Caki2 (cell line): Measurements from ENCODE around the gene CD7. TPM values are rescaled to one million over a fixed set of nuclear protein-coding genes. Genes with fewer than 3 reads are reported as not detected.
"Not testable (repeated sequence)": the region's sequence is repeated elsewhere in the genome, so short reads cannot be mapped to it uniquely, and the experiment has no call there.

ENCODE experiments used
- DNase-seq: peaks from one replicate; pipeline ENCODE4 v3.0.0-alpha.2; 2015; ENCODE audit warnings: low read depth
- in situ Hi-C: cut with HindIII; loops from 2 replicates; pipeline ENCODE4 v1.10.0; 2016; ENCODE audit warnings: low sequenced_read_pairs, low pct_unique_long_range_greater_than_20kb, mixed read lengths
- total RNA-seq: library from RNA; depleted of rRNA; stranded (reverse); fragments of >200 nt; shearing (Covaris generic); gene quantifications from 2 replicates; pipeline ENCODE4 v1.2.3, GENCODE V29; 2014; ENCODE audit warnings: low replicate concordance

Gene CD7
- total RNA-seq, 1 experiment from 2014 or later, result not detected

- DNase-seq, result no peak
- in situ Hi-C loops, result no loop called here
These were observed 31.5 kb upstream of the CD7 start for GRCh38 chr17:82348866-82349265.

DNA sequence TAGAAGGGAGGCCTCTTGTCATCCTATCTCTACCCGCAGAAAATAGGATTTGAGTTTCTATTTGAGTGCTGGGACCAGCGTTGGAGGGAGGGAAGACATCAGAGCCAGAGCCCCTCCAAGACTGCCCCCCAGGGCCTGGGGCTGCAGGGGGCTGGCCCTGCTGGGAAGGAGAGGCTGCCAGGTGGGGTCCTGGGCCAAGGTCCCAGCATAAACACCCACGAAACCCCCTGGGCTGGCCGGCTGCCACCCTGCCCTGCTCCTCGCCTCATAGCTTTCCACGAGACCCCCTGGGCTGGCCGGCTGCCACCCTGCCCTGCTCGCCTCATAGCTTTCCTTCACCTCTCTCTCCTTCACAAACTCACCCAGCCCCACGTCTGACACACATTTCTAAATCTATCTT lies 31.0 kb upstream of the CD7 start:
- in situ Hi-C loops, result no loop called here
- DNase-seq, result no peak

DNA sequence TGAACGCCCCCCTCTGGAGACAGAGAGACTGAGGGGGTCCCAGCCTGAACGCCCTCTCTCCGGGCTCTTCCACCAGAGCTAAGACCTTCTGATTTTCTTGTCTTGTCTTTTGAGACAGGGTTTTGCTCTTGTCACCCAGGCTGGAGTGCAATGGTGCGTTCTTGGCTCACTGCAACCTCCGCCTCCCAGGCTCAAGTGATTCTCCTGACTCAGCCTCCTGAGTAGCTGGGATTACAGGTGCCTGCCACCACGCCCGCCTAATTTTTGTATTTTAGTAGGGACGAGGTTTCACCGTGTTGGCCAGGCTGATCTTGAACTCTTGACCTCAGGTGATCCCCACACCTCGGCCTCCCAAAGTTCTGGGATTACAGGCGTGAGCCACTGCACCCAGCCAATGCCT lies 30.6 kb upstream of the CD7 start:
- in situ Hi-C loops, DNase-seq: not testable (repeated sequence)

DNA sequence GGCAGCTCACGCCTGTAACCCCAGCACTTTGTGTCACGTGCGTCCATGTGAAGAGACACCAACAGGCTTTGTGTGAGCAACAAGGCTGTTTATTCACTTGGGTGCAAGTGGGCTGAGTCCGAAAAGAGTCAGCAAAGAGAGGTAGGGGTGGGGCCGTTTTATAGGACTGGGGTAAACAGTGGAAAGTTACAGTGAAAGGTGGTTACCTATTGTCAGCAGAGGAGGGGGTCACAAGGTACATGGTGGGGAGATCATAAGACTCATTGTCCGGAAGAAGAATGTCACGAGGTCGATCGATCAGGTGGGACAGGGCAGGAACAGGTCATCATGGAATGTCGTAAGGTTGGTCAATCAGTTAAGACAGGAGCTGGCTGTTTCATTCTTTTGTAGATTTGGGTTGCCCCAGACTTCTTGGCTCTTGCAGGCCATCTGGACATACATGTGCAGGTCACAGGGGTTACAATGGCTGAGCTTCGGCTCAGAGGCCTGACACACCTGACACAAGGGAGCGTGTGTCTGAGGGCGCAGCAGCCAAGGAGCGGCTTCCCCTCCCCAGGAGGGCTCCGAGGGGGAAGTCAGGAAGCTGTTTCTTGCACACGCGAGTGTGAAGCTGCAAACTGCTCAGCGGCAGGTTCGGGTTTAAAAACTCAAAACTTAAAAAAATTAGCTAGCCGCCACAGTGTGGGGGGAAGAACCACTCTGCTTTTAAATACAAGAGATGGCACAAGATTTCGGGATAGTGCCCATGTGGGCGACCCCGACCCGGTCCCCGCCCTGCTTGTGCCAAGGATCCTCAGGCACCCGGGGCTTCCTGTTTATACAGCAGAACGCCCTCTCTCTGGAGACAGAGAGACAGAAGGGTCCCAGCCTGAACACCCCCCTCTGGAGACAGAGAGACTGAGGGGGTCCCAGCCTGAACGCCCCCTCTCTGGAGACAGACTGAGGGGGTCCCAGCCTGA lies 29.2 kb upstream of the CD7 start:
- in situ Hi-C loops, result no loop called here

DNA sequence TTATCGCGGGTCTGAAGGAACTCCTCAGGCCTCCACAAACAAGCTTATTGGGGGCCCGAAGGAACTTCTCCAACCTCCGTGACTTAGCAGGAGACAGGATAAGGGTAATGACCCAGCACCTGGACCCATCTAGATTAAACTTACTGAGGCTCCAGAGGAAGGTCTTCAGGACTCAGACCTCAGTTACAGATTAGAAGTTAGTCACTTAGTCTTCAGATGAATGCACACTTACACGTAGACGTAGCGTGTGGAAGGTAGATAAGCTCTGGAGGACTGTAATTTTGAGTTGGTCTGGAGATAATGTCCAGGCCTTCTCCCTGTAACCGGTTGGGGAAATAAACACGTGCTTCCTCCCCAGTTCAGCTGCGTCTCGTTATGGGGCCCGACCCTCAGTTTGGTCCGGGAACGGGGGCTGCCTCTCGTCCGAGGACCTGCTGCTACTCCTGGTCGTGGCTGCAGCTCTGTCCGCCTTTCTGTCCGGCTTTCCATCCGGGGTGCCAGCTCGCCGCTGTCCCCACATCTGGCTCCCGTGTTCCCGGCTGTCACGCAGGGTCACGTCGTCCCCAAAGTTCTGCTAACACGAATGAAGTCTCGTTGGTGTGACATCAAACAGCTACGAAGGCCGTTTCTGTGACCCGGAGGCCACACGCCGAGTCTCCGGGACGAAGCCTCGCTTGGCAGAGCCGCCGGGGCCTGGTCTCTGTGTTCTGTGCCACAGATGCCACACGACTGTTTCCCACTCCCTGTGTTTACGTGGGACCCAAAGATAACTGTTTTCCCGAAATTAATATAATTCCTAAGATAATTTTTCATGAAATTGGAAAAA lies 28.0 kb upstream of the CD7 start:
- no peak for DNase-seq
- in situ Hi-C loops, result no loop called here

More for the DNA sequence above, 29.2 kb upstream of the CD7 start:
- DNase-seq, result no peak

- no peak for DNase-seq
- in situ Hi-C loops, result no loop called here
These were observed 26.9 kb upstream of the CD7 start for GRCh38 chr17:82344175-82344907.

DNA sequence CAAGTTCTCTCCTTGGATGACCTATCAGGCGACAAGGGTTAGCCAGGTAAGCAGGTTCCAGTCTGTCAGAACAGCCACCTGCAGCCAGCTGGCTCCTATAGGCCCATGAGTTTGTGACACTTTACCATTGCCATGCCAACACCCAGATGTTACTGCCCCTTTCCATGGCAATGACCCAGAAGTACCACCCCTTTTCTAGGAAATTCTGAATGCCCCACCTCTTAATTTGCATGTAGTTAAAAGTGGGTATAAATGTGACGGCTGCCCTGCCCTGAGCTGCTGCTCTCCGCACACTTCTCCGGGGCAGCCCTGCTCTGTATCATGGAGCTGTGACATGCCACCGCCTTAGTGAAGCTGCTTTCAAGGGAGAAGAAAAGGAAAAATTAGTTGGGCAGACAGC lies 26.2 kb upstream of the CD7 start:
- in situ Hi-C loops, result no loop called here
- no peak for DNase-seq

DNA sequence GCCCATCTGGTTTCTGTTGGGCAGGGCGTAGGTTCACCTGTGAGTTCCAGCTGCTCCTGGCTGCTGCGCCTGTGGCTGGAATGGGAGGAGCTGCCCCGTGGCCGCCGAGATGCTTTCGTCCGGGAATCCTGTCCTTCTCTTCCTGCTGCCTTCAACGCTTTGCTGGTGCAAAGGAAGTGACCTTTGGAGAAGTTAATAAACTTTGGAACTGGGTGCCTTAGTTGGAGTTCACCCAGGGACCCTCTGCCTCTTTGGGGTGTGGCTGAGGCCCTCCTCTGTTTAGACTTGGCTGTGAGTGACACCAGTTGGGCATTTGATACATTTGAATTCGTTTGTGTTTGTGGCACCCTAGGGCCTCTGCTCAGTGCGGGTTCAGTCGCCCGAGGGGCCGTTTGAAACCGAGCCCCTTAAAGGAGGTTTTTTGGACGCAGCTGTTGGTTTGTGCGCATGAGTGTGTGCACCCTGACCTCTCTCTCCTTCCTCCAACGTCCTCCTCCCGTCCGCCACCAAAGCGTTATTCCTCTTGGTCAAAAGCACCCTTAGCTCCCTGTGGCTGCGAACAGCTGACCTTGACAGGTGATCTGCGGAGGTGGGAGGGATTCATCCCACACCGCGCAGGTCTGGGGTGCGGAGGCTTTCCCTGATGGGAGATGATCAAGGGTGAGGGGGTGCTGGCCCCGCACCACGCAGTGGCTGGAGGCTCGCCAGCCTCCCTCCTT lies 25.1 kb upstream of the CD7 start:
- no peak for DNase-seq
- in situ Hi-C loops, result no loop called here

- no peak for DNase-seq
- in situ Hi-C loops, result no loop called here
These were observed 22.5 kb upstream of the CD7 start for GRCh38 chr17:82339634-82340580.

GRCh38 chr17:82338858-82339633 lies 21.6 kb upstream of the CD7 start:
- in situ Hi-C loops, result no loop called here
- peak; percentile 79 for DNase-seq

DNA sequence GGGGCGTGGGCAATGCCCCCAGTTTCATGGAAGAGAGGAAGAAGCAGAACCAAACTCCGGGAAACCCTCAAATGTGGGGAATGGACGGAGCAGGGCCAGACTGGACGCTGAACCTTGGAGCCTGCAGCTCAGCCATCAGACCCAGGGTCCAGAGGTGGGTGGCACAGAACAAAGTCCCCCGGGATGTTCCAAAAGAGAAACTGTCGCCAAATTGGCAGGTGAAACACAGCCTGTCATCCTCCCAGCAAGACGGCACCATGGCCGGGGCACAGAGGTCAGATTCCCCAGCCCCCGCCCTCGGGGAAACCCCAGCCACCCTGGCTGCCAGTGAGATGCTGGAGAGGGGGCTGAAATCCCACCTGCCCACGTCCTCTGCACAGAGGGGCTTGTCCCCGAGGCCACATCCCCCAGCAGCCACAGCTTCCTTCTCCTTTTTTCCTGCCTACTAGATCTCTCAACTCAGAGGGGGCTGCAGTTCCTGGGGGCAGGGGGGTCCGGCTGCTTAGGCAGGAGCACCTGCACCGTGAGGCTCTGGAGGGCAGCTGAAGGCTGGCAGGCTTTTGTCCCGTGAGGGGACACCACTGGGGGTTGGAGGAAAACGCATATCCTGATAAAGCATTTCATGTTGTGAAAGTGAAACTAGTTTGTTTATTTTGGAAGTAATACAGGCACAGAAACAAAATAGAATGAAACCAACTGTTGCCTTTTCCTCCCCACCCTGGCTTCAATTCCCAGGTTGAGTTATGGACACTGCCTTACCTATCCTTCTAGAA lies 17.4 kb upstream of the CD7 start:
- DNase-seq, result no peak
- in situ Hi-C loops, result no loop called here

DNA sequence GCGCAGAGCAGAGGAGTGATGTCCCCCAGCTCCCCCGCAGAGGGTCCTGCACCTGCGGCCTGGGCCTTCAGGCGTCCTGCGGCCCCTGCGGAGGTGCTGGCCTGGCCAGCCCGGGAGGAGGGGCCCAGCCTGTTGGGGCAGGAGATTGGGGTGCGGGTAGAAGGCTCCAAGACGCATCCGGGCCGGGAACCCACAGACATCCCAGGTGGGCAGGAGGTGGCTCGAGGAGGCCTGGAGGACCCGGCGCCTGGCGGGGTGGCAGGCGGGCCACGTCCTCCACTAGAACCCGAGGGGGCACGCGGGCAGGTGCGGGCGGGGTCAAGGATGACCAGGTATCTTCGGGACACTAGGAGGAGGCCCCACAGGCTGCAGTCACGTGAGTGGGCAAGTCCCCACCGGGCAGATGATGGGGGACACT lies 16.8 kb upstream of the CD7 start:
- in situ Hi-C loops, result no loop called here
- DNase-seq, result no peak

GRCh38 chr17:82333279-82334171 lies 16.1 kb upstream of the CD7 start, which contains the start of gene SECTM1:
TSS of gene SECTM1 (minus strand) at chr17:82333766. CDS start at chr17:82327240, 6,526 bp downstream.
- no peak for DNase-seq
- in situ Hi-C loops, result no loop called here

DNA sequence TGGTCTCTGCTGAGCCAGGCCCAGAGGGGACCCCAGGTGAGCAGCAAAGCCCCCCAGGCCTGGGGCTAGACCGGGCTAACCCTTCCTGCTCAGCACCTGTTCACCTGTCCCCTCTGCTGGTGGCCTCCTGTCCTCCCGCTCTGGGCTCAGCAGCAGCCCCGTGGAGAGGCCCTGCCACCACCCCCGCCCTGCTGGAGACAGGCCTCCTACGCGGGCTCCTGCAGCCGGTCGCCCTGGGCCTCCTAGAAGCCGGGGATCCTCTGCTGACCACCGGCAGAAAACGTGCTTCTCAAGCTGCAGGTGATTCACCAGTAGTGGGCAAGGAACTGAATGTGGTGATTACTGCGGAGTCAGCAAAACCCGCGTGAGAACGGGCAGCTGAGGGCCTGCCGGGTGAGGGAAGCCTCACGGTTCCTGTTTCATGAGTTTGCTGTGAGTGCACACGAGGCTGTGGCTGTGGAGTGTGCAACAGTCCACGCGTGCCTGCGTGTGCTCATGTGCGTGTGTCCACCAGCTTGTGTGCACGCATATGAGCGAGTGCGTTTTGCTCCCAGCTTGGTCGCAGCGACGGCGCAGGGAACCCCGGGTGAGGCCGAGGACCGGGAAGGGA lies 15.4 kb upstream of the CD7 start:
- DNase-seq, result no peak
- in situ Hi-C loops, result no loop called here
